Measurements from ENCODE around the gene COL6A2. TPM values are rescaled to one million over a fixed set of nuclear protein-coding genes. Genes with fewer than 3 reads are reported as not detected.

The COL6A2 gene
- total RNA-seq, 5 donors from 2014 or later (not counting 1 experiment from before 2014, with no cell fraction given): 33.8 to 85.2 (median 60.7) TPM

DNA sequence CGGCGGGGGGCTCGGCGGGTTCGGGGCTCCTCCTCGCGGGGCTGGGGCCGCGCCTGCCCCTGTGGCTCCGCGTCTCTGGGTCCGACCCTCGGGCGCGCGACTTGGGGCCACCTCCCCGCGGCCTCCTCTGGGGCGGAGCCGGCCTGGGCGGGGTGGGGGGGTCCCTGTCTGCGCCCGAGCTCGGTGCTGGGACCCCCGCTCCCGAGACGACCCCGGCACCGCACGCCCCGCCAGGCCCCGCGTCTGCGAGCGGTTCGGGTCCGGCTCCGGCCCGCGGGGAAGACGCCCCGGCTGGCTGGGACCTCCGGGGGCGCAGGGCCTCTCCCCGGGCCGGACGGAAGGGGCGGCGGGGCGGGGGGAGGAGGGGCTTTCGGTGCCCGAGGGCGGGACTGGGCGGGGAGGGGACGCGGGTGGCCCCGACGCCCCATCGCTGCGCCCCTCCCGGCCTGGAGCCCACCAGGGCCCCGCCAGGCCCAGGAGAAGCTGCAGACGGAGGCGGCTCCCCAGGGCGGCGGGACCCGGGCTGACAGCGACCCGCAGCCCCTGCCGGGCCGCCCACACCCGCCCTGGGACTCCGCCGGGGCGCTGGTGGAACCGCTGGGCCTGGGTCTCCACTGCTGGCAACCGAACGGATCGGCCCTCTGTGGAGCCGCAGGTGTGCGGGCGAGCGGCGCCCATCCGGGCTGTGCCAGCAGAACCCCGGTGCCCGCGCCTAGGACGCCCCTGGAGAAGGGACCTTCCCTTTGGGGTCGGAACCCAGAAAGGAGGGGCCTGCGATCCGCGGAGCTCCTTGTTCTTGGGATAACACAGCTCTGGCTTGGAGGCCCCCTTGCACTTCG, 610 bp downstream of the COL6A2 start:
- H3K4me3 Mint-ChIP-seq: peak overlapping the region; percentile 59 to 71 (median 61)
- no peak overlapping the region for H3K27ac Mint-ChIP-seq
- Histone ChIP-seq H3K36me3 (ENCODE audit: control insufficient read depth in 2 of 2, extremely low read depth in 1 of 2, insufficient read depth in 1 of 2, low read length in 1 of 2) (no peaks in the 10 kb centered on the region), H3K4me3 (ENCODE audit: control insufficient read depth in 1 of 2, extremely low read depth in 1 of 2, low read length in 1 of 2) (peak overlapping the region; percentile 39 to 42), H3K27ac (ENCODE audit: low read length) (no peak overlapping the region), H3K27me3 (replicated peaks in 1 of 2; ENCODE audit: control insufficient read depth in 2 of 2, extremely low read depth in 1 of 2, insufficient read depth in 2 of 2, low read length in 1 of 2) (peaks cover 6 to 16% of the 10 kb centered on the region in 2 experiments), H3K4me1 (ENCODE audit: control insufficient read depth in 1 of 2, extremely low read depth in 1 of 2, insufficient read depth in 2 of 2, low read length in 2 of 2) (peaks cover 0 to 29% of the 10 kb centered on the region in 2 experiments), H3K9me3 (no peaks in the 10 kb centered on the region)
- WGBS (ENCODE audit: insufficient coverage): 3% methylated on average over 69 of the region's 94 CpGs
- peaks cover 3% of the 10 kb centered on the region for H3K36me3 Mint-ChIP-seq
- CTCF ChIA-PET: interaction anchor here in 1 of 2 donors (0.5 kb wide), 1 partner anchor 125 kb away, joined by 5 read pairs; no protein-coding TSS in a partner anchor
- DNase-seq (peak in 11 of 35 experiments; percentile 13 to 41 (median 19)), ATAC-seq (replicated peaks in 1 of 4) (peak; percentile 57 to 66 (median 59))
- H3K4me1 Mint-ChIP-seq: peaks cover 2 to 14% (median 6%) of the 10 kb centered on the region in 3 donors
- peaks cover 27 to 43% of the 10 kb centered on the region in 2 donors for H3K27me3 Mint-ChIP-seq
- POLR2A ChIA-PET: interaction anchor here in 1 of 2 donors (0.6 kb wide), 1 partner anchor 10 kb away, joined by 5 read pairs; no protein-coding TSS in a partner anchor
- peaks cover 4 to 14% (median 10%) of the 10 kb centered on the region in 3 donors for H3K9me3 Mint-ChIP-seq

DNA sequence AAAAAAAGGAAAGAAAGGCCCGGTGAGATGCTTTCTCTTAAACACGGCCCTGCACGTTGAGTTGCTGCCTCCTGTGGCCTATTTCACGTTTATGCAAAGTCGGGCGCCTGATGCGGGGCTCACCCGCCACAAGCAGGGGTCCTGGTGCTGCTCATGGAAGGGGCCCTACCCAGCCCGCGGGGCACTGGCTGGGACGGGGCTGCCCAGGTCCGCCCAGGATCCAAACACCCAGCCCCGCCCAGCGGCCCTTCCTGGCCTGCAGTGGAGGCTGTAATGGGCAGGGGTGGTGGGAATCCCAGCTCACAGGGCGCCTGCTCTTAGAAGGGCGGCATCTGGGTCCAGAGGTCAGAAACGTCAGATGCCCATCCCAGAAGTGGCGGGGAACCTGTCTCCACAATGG, 1.6 kb downstream of the COL6A2 start:
- H3K27me3 ChIP-seq (replicated peaks in 1 of 2; ENCODE audit: control insufficient read depth in 2 of 2, extremely low read depth in 1 of 2, insufficient read depth in 2 of 2, low read length in 1 of 2): peaks cover 6 to 16% of the 10 kb centered on the region in 2 experiments
- WGBS (ENCODE audit: insufficient coverage): 61% methylated on average over 7 of the region's 18 CpGs
- peak overlapping the region; percentile 37 to 71 (median 61) for H3K4me3 Mint-ChIP-seq
- no peaks in the 10 kb centered on the region for H3K36me3 ChIP-seq (ENCODE audit: control insufficient read depth in 2 of 2, extremely low read depth in 1 of 2, insufficient read depth in 1 of 2, low read length in 1 of 2)
- H3K27ac ChIP-seq (ENCODE audit: low read length): no peak overlapping the region
- peaks cover 0 to 23% of the 10 kb centered on the region in 2 experiments for H3K4me1 ChIP-seq (ENCODE audit: control insufficient read depth in 1 of 2, extremely low read depth in 1 of 2, insufficient read depth in 2 of 2, low read length in 2 of 2)
- H3K27me3 Mint-ChIP-seq: peaks cover 27 to 53% of the 10 kb centered on the region in 2 donors
- H3K36me3 Mint-ChIP-seq: peaks cover 10% of the 10 kb centered on the region
- peak overlapping the region in 1 of 2 donors; percentile 21 for H3K4me3 ChIP-seq (ENCODE audit: control insufficient read depth in 1 of 2, extremely low read depth in 1 of 2, low read length in 1 of 2)
- H3K9me3 Mint-ChIP-seq: peaks cover 7 to 24% (median 18%) of the 10 kb centered on the region in 3 donors
- POLR2A ChIA-PET: interaction anchor here in 1 of 2 donors (0.6 kb wide), 1 partner anchor 9 kb away, joined by 5 read pairs; no protein-coding TSS in a partner anchor
- peaks cover 2 to 14% (median 6%) of the 10 kb centered on the region in 3 donors for H3K4me1 Mint-ChIP-seq
- DNase-seq: peak in 3 of 35 experiments; percentile 6 to 22 (median 17)
- H3K27ac Mint-ChIP-seq: no peak overlapping the region
- ATAC-seq (replicated peaks in 1 of 4): no peak
- CTCF ChIA-PET: interaction anchor here in 1 of 2 donors (0.5 kb wide), 1 partner anchor 126 kb away, joined by 5 read pairs; no protein-coding TSS in a partner anchor
- H3K9me3 ChIP-seq: peaks cover 3% of the 10 kb centered on the region

DNA sequence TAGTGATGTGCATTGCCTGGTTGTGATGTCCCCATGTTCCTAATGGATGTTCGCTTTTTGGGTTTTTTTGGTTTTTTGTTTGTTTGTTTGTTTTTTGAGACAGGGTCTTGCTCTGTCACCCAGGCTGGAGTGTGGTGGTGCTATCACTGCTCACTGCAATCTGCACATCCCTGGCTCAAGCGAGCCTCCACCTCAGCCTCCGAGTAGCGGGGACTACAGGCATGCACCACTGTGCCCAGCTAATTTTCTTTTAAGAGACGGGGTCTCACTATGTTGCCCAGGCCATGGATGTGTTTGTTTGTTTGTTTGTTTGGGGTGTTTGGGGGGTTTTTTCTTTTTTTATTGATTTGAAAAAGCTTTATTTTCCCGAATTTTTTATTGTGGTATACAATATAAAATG, 2.1 kb downstream of the COL6A2 start:
- Mint-ChIP-seq H3K9me3 (peaks cover 8 to 25% (median 18%) of the 10 kb centered on the region in 3 donors), H3K27me3 (peaks cover 27 to 53% of the 10 kb centered on the region in 2 donors), H3K27ac (no peak overlapping the region), H3K4me3 (peak overlapping the region in 2 of 3 donors; percentile 31 to 71), H3K36me3 (peaks cover 10% of the 10 kb centered on the region), H3K4me1 (peaks cover 2 to 14% (median 6%) of the 10 kb centered on the region in 3 donors)
- ChIA-PET CTCF (no interaction called here), POLR2A (no interaction called here)
- ATAC-seq (replicated peaks in 1 of 4) (no peak), DNase-seq (no peak)
- WGBS (ENCODE audit: insufficient coverage): 100% methylated on average over 1 of the region's 6 CpGs
- peaks cover 8 to 16% of the 10 kb centered on the region in 2 experiments for H3K27me3 ChIP-seq (replicated peaks in 1 of 2; ENCODE audit: control insufficient read depth in 2 of 2, extremely low read depth in 1 of 2, insufficient read depth in 2 of 2, low read length in 1 of 2)
- peaks cover 0 to 17% of the 10 kb centered on the region in 2 experiments for H3K4me1 ChIP-seq (ENCODE audit: control insufficient read depth in 1 of 2, extremely low read depth in 1 of 2, insufficient read depth in 2 of 2, low read length in 2 of 2)
- no peak overlapping the region for H3K4me3 ChIP-seq (ENCODE audit: control insufficient read depth in 1 of 2, extremely low read depth in 1 of 2, low read length in 1 of 2)
- H3K36me3 ChIP-seq (ENCODE audit: control insufficient read depth in 2 of 2, extremely low read depth in 1 of 2, insufficient read depth in 1 of 2, low read length in 1 of 2): no peaks in the 10 kb centered on the region
- H3K9me3 ChIP-seq: peaks cover 3% of the 10 kb centered on the region
- H3K27ac ChIP-seq (ENCODE audit: low read length): no peak overlapping the region

DNA sequence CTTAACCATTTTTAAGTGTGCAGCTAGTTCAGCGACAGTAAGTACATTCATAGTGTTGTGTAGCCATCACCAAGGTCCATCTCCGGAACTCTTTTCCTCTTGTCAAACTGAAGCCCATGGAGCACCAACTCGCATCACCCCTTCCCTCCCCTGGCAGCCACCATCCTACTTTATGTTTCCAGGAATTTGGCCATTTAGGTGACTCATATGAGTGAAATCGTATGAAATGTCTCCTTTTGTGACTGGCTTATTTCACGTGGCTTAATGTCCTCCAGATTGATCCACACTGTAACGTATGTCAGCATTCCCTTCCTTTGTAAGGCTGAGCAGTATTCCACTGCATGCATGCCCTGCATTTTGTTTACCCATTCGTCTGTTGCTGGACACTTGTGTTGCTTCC, 2.5 kb downstream of the COL6A2 start:
- CTCF ChIA-PET: no interaction called here
- ATAC-seq (replicated peaks in 1 of 4) (no peak), DNase-seq (no peak)
- no peak overlapping the region for H3K4me3 ChIP-seq (ENCODE audit: control insufficient read depth in 1 of 2, extremely low read depth in 1 of 2, low read length in 1 of 2)
- peaks cover 8 to 25% (median 18%) of the 10 kb centered on the region in 3 donors for H3K9me3 Mint-ChIP-seq
- peaks cover 2 to 14% (median 6%) of the 10 kb centered on the region in 3 donors for H3K4me1 Mint-ChIP-seq
- no peak overlapping the region for H3K27ac ChIP-seq (ENCODE audit: low read length)
- H3K27me3 ChIP-seq (replicated peaks in 1 of 2; ENCODE audit: control insufficient read depth in 2 of 2, extremely low read depth in 1 of 2, insufficient read depth in 2 of 2, low read length in 1 of 2): peaks cover 8 to 16% of the 10 kb centered on the region in 2 experiments
- H3K27ac Mint-ChIP-seq: no peak overlapping the region
- H3K36me3 Mint-ChIP-seq: peaks cover 10% of the 10 kb centered on the region
- H3K4me1 ChIP-seq (ENCODE audit: control insufficient read depth in 1 of 2, extremely low read depth in 1 of 2, insufficient read depth in 2 of 2, low read length in 2 of 2): peaks cover 0 to 16% of the 10 kb centered on the region in 2 experiments
- POLR2A ChIA-PET: no interaction called here
- WGBS (ENCODE audit: insufficient coverage): 57% methylated on average over 4 of the region's 7 CpGs
- H3K9me3 ChIP-seq: peaks cover 3% of the 10 kb centered on the region
- peak overlapping the region; percentile 21 to 71 (median 25) for H3K4me3 Mint-ChIP-seq
- no peaks in the 10 kb centered on the region for H3K36me3 ChIP-seq (ENCODE audit: control insufficient read depth in 2 of 2, extremely low read depth in 1 of 2, insufficient read depth in 1 of 2, low read length in 1 of 2)
- H3K27me3 Mint-ChIP-seq: peaks cover 27 to 53% of the 10 kb centered on the region in 2 donors

DNA sequence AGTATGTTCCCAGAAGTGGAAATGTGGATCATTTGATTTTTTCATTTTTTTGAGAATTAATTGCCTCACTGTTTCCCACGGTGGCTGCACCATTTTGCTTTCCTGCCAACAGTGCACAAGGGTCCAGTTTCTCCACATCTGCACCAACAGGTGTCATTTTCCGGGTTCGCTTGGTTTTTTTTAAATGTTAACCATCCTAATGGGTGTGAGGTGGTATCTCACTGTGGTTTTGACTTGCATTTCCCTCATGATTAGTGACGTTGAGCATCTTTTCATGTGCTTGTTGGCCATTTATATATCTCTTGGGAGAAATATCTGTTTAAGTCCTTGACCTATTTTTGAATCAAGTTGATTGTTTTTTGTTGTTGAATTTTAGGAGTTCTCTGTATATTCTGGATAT, 3.0 kb downstream of the COL6A2 start:
- Mint-ChIP-seq H3K4me3 (peak overlapping the region; percentile 21 to 71 (median 25)), H3K27me3 (peaks cover 27 to 53% of the 10 kb centered on the region in 2 donors), H3K4me1 (peaks cover 2 to 14% (median 6%) of the 10 kb centered on the region in 3 donors), H3K36me3 (peaks cover 10% of the 10 kb centered on the region), H3K27ac (no peak overlapping the region), H3K9me3 (peaks cover 8 to 25% (median 18%) of the 10 kb centered on the region in 3 donors)
- no peaks in the 10 kb centered on the region for H3K36me3 ChIP-seq (ENCODE audit: control insufficient read depth in 2 of 2, extremely low read depth in 1 of 2, insufficient read depth in 1 of 2, low read length in 1 of 2)
- H3K4me1 ChIP-seq (ENCODE audit: control insufficient read depth in 1 of 2, extremely low read depth in 1 of 2, insufficient read depth in 2 of 2, low read length in 2 of 2): peaks cover 0 to 16% of the 10 kb centered on the region in 2 experiments
- CTCF ChIA-PET: interaction anchor here in 1 of 2 donors (0.6 kb wide), 1 partner anchor 10 kb away, joined by 3 read pairs; no protein-coding TSS in a partner anchor
- ATAC-seq (replicated peaks in 1 of 4) (no peak), DNase-seq (peak in 2 of 35 experiments; percentile 12 to 17)
- peaks cover 8 to 16% of the 10 kb centered on the region in 2 experiments for H3K27me3 ChIP-seq (replicated peaks in 1 of 2; ENCODE audit: control insufficient read depth in 2 of 2, extremely low read depth in 1 of 2, insufficient read depth in 2 of 2, low read length in 1 of 2)
- H3K27ac ChIP-seq (ENCODE audit: low read length): no peak overlapping the region
- peaks cover 3% of the 10 kb centered on the region for H3K9me3 ChIP-seq
- no CpG with 5 or more reads among the region's 4 CpGs for WGBS (ENCODE audit: insufficient coverage)
- POLR2A ChIA-PET: no interaction called here
- no peak overlapping the region for H3K4me3 ChIP-seq (ENCODE audit: control insufficient read depth in 1 of 2, extremely low read depth in 1 of 2, low read length in 1 of 2)

DNA sequence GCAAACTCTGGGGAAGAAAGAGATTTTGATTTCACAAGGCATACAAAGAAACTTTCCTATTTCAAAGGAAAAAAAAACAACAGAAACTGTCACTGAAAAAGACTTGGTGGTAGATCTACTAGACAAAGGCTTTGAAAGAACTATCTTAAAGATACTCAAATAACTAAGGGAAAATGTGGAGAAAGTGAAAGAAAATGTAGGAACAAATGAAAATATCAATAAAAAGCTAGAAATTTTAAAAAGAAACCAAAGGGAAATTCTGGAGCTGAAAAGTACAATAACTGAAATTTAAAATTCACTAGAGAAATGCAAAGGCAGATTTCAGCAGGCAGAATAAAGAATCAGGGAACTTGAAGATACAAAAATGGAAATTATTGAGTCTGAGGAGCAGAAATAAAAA, 6.2 kb downstream of the COL6A2 start:
- Histone ChIP-seq H3K4me1 (ENCODE audit: control insufficient read depth in 1 of 2, extremely low read depth in 1 of 2, insufficient read depth in 2 of 2, low read length in 2 of 2) (peaks cover 0 to 6% of the 10 kb centered on the region in 2 experiments), H3K36me3 (ENCODE audit: control insufficient read depth in 2 of 2, extremely low read depth in 1 of 2, insufficient read depth in 1 of 2, low read length in 1 of 2) (no peaks in the 10 kb centered on the region), H3K4me3 (ENCODE audit: control insufficient read depth in 1 of 2, extremely low read depth in 1 of 2, low read length in 1 of 2) (no peak overlapping the region), H3K27me3 (replicated peaks in 1 of 2; ENCODE audit: control insufficient read depth in 2 of 2, extremely low read depth in 1 of 2, insufficient read depth in 2 of 2, low read length in 1 of 2) (peaks cover 8 to 12% of the 10 kb centered on the region in 2 experiments), H3K27ac (ENCODE audit: low read length) (no peak overlapping the region), H3K9me3 (peaks cover 3% of the 10 kb centered on the region)
- POLR2A ChIA-PET: no interaction called here
- H3K27ac Mint-ChIP-seq: no peak overlapping the region
- peaks cover 8 to 42% (median 23%) of the 10 kb centered on the region in 3 donors for H3K9me3 Mint-ChIP-seq
- peaks cover 27 to 51% of the 10 kb centered on the region in 2 donors for H3K27me3 Mint-ChIP-seq
- ATAC-seq (replicated peaks in 1 of 4) (no peak), DNase-seq (no peak)
- H3K4me3 Mint-ChIP-seq: no peak overlapping the region
- peaks cover 0 to 9% (median 2%) of the 10 kb centered on the region in 3 donors for H3K4me1 Mint-ChIP-seq
- CTCF ChIA-PET: no interaction called here
- H3K36me3 Mint-ChIP-seq: peaks cover 15% of the 10 kb centered on the region
